A549 (cell line): ENCODE results near the gene MYLK3.

ENCODE experiments used
- CTCF ChIP-seq: fragments of >200 bp; sonication (Bioruptor Twin); formaldehyde crosslinking; IDR thresholded peaks from 3 replicates; pipeline ENCODE4 v1.5.1; 2016
- EHMT2 ChIP-seq: fragments of 200-600 bp; sonication (generic); IDR thresholded peaks from 2 replicates; pipeline ENCODE4 v1.6.1; 2016; ENCODE audit warnings: antibody characterized with exemption, low read depth, mild to moderate bottlenecking, moderate library complexity
- HOXB5 ChIP-seq: fragments of 250-450 bp; sonication (Bioruptor Pico); IDR thresholded peaks from 2 replicates; pipeline ENCODE4 v1.5.0; 2020; ENCODE audit warnings: mild to moderate bottlenecking, moderate library complexity
- RCOR1 ChIP-seq: fragments of 150-350 bp; IDR thresholded peaks from 2 replicates; pipeline ENCODE4 v1.6.1; 2014; ENCODE audit warnings: antibody characterized with exemption, low read length, low read depth
- TF ChIP-seq, protein P1 (sequence below): fragments of 200-600 bp; sonication (generic); IDR thresholded peaks from 2 replicates; pipeline ENCODE4 v1.6.1; 2016; ENCODE audit warnings: antibody characterized with exemption, mild to moderate bottlenecking, moderate library complexity

DNA sequence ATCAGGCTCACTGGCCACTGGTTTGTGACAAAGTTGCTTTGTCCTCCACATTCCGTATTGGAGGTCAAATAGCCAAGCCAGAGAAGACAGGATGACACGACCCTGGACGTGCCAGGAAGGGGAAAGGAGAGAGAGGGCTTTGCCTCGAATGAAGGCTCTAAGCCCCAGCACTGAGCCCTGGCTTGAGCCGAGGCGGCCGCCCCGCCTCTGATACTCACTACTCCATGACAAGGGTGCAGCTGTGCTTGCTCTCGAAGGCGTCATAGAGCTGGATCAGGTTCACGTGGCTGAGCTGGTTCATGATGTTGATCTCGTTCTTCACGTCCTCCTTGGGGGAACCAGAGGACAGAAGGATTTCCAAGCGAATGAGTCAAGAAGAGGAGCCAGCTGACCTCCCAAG lies 19.3 kb downstream of the MYLK3 start:
- TF ChIP-seq RCOR1, result no peak
- no peak for TF ChIP-seq CTCF
- TF ChIP-seq, protein P1, sequence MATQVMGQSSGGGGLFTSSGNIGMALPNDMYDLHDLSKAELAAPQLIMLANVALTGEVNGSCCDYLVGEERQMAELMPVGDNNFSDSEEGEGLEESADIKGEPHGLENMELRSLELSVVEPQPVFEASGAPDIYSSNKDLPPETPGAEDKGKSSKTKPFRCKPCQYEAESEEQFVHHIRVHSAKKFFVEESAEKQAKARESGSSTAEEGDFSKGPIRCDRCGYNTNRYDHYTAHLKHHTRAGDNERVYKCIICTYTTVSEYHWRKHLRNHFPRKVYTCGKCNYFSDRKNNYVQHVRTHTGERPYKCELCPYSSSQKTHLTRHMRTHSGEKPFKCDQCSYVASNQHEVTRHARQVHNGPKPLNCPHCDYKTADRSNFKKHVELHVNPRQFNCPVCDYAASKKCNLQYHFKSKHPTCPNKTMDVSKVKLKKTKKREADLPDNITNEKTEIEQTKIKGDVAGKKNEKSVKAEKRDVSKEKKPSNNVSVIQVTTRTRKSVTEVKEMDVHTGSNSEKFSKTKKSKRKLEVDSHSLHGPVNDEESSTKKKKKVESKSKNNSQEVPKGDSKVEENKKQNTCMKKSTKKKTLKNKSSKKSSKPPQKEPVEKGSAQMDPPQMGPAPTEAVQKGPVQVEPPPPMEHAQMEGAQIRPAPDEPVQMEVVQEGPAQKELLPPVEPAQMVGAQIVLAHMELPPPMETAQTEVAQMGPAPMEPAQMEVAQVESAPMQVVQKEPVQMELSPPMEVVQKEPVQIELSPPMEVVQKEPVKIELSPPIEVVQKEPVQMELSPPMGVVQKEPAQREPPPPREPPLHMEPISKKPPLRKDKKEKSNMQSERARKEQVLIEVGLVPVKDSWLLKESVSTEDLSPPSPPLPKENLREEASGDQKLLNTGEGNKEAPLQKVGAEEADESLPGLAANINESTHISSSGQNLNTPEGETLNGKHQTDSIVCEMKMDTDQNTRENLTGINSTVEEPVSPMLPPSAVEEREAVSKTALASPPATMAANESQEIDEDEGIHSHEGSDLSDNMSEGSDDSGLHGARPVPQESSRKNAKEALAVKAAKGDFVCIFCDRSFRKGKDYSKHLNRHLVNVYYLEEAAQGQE, result no peak
- no peak for TF ChIP-seq EHMT2
- no peak for TF ChIP-seq HOXB5
